DMS79 (cell line): ENCODE results near the gene CPNE4.
"Not testable (repeated sequence)": the region's sequence is repeated elsewhere in the genome, so short reads cannot be mapped to it uniquely, and the experiment has no call there.

Experiments
- DNase-seq: peaks from one replicate; lab custom pipeline; 2025; lab: John Stamatoyannopoulos, UW

Gene CPNE4

DNA sequence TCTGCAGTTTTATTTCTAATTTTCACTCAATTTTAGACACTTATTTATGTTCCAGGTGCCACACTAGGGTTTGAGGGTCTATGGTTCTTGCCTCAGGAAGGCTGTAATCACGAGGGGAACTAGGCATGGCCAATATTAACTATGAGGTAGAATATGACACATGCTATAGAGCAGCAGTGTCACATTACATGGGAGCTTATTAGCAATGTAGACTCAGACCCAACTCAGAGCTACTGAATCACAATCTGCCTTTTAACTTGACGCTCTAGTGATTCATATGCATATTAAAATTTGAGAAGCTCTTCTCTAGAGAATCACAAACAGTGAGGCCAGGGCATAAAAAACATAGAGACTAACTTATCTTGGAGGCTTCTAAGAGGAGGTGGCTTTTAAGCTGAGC, 499.2 kb downstream of the CPNE4 start:
- DNase-seq, result no peak

GRCh38 chr3:131535131-131535530, 499.7 kb downstream of the CPNE4 start:
- no peak for DNase-seq

- no peak for DNase-seq
Measured at GRCh38 chr3:131532645-131533044, 502.2 kb downstream of the CPNE4 start.

GRCh38 chr3:131530843-131531242, 504.0 kb downstream of the CPNE4 start:
- DNase-seq, result no peak

- no peak for DNase-seq
Measured at GRCh38 chr3:131530388-131530787, 504.4 kb downstream of the CPNE4 start.

DNA sequence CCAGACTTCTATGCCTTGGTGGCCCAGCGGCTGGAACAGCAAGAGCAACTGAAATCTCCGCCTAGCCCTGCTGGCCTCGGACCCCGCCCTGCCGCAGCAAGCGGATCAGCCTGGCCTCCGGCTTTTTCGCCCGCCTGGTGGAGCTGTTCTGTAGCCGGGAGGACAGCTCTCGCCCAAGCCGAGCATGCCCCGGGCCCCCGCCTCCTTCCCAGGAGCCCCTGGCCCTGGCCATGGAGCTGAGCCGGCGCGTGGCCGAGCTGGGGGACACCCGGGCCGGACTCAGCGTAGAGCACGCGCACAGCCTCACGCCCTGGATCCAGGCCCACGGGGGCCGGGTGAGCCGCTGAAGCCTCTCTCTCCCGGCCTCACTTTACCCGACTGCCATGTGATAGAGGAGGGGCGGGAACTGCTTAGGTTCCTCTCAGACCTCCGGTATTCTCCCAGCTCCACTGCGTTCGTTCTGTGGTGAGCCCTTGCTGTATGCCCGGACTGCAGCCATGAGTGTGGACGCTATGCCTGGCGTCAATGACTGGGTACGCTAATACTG, 507.9 kb downstream of the CPNE4 start:
- DNase-seq, result no peak

GRCh38 chr3:131518680-131519079, 516.1 kb downstream of the CPNE4 start:
- no peak for DNase-seq

GRCh38 chr3:131505421-131505820, 529.4 kb downstream of the CPNE4 start:
- DNase-seq, result no peak

GRCh38 chr3:131503320-131503635, 531.5 kb downstream of the CPNE4 start:
- no peak for DNase-seq

- peak; percentile 88 for DNase-seq
Measured at GRCh38 chr3:131502530-131503319, 532.1 kb downstream of the CPNE4 start, which contains the start of gene MRPL3. Gene MRPL3, minus strand, starts transcription at chr3:131502971. Its CDS starts 150 bp downstream, at chr3:131502821.

GRCh38 chr3:131501949-131502348, 532.9 kb downstream of the CPNE4 start:
- no peak for DNase-seq

DNA sequence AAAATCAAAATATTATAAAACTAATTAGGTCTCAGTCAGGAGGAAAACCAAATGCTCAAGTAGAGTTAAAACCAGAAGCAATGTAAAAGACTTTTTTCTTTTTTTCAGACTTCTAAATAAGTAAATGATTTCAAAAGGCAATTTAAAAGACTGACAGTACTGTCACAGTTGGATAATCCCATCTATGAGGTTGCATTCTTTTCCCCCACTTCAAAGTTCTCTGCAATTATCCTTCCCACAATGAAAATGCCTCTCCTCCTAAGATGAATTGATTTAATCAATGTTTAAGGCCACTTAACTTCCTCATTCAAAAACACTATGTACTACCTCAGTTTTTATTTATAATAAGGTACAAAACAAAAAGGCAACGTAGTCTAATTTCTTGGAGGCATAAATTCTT, 540.1 kb downstream of the CPNE4 start:
- no peak for DNase-seq

GRCh38 chr3:131491775-131492174, 543.0 kb downstream of the CPNE4 start:
- no peak for DNase-seq

DNA sequence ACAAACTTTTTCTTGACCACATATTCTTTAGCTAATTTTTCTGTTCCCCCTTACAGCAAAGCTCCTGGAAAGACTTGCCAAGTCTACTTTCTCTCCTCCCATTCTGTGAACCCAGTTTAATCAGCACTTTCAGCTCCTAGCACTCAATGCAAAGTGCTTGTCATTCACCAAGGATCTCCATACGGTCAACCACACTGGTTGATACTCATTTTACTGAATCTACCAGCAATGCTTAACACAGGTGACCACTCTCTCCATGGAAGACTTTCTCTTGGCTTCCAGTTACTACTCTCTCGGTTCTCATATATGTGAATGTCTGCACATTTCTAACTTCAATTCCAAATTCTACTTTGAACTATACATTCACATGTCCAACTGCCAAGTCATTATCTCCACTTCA, 543.7 kb downstream of the CPNE4 start:
- DNase-seq, result no peak

DNA sequence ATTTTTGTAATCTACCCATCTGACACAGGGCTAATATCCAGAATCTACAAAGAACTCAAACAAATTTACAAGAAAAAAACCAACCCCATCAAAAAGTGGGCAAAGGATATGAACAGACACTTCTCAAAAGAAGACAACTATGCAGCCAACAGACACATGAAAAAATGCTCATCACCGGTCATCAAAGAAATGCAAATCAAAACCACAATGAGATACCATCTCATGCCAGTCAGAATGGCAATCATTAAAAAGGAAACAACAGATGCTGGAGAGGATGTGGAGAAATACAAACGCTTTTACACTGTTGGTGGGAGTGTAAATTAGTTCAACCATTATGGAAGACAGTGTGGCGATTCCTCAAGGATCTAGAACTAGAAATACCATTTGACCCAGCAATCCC, 548.3 kb downstream of the CPNE4 start:
- not testable (repeated sequence) for DNase-seq

DNA sequence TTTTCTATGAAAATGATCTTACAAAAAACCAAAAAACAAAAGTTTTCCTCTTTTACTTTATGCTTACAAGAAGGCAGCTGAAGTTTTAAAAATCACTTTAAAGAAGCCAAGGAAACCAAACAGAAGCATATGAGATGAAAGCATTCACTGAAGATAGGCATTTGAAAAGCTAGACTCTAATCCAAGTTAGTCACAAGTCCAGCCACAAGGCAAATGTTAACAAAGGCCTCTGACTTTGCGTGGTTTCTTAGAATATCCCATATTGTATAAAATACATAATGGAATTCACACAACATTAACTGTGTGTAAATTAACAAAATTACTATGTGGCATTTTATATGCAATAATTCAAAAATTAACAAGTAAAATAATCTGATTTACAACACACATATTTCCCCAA, 549.7 kb downstream of the CPNE4 start:
- no peak for DNase-seq

GRCh38 chr3:131484496-131485111, 550.2 kb downstream of the CPNE4 start:
- DNase-seq, result no peak
